ENCODE measurements around the gene CNTROB.

CNTROB gene

GRCh38 chr17:7987112-7987893 is 55.3 kb downstream of the CNTROB start:
- DNase-seq (ENCODE audit: low read depth): peak; percentile 34

- peak; percentile 81 for DNase-seq (ENCODE audit: low read depth)
These were observed 56.8 kb downstream of the CNTROB start for GRCh38 chr17:7988750-7989178.

- peak; percentile 48 for DNase-seq (ENCODE audit: low read depth)
These were observed 58.0 kb downstream of the CNTROB start for GRCh38 chr17:7989781-7990655.

- DNase-seq (ENCODE audit: low read depth): peak; percentile 68
These were observed 60.5 kb downstream of the CNTROB start for GRCh38 chr17:7992516-7992915.

GRCh38 chr17:7992924-7993323 is 60.9 kb downstream of the CNTROB start:
- DNase-seq (ENCODE audit: low read depth): no peak

GRCh38 chr17:7993972-7994589 is 62.1 kb downstream of the CNTROB start:
- no peak for DNase-seq (ENCODE audit: low read depth)

- no peak for DNase-seq (ENCODE audit: low read depth)
These were observed 63.7 kb downstream of the CNTROB start for GRCh38 chr17:7995724-7996123.

- peak; percentile 52 for DNase-seq (ENCODE audit: low read depth)
These were observed 65.2 kb downstream of the CNTROB start for GRCh38 chr17:7997186-7997585.

Data from iris pigment epithelial cell (primary cell).